Endothelial cell (in vitro differentiated cells): Measurements from ENCODE around the gene PRDM4. TPM values are rescaled to one million over a fixed set of nuclear protein-coding genes. Genes with fewer than 3 reads are reported as not detected.

Experiments
- DNase-seq: peaks from one replicate; pipeline ENCODE4 v3.0.0; 2021; ENCODE audit warnings: low spot score
- H3K27ac Mint-ChIP-seq: one replicate; pipeline ENCODE4 v1.8.0; 2021; ENCODE audit warnings: mixed read lengths, inconsistent platforms; ENCODE audit not compliant: unreplicated experiment
- H3K27me3 Mint-ChIP-seq: one replicate; pipeline ENCODE4 v1.8.0; 2021; ENCODE audit warnings: mild to moderate bottlenecking, moderate library complexity, mixed read lengths, inconsistent platforms; ENCODE audit not compliant: unreplicated experiment
- H3K36me3 Mint-ChIP-seq: one replicate; pipeline ENCODE4 v1.8.0; 2021; ENCODE audit warnings: mild to moderate bottlenecking, low read depth, mixed read lengths, inconsistent platforms; ENCODE audit not compliant: unreplicated experiment
- H3K4me1 Mint-ChIP-seq: one replicate; pipeline ENCODE4 v1.8.0; 2021; ENCODE audit warnings: mild to moderate bottlenecking, mixed read lengths, inconsistent platforms; ENCODE audit not compliant: unreplicated experiment
- H3K4me3 Mint-ChIP-seq: one replicate; pipeline ENCODE4 v1.8.0; 2021; ENCODE audit warnings: mild to moderate bottlenecking, mixed read lengths, inconsistent platforms; ENCODE audit not compliant: unreplicated experiment
- H3K9me3 Mint-ChIP-seq: one replicate; pipeline ENCODE4 v1.8.0; 2021; ENCODE audit warnings: mixed read lengths, inconsistent platforms; ENCODE audit not compliant: unreplicated experiment
- CTCF ChIP-seq: fragments of 200-600 bp; sonication (generic); IDR thresholded peaks from one replicate; pipeline ENCODE4 v1.5.0; 2021; ENCODE audit warnings: antibody characterized with exemption; ENCODE audit not compliant: unreplicated experiment
- total RNA-seq: library from RNA; stranded (reverse); fragmentation: NEBNext Ultra II Directional; extraction: Animal tissue kit (Norgen Biotek cat#: 25700); gene quantifications from one replicate; pipeline ENCODE4 v1.2.1, GENCODE V29; 2021; ENCODE audit not compliant: unreplicated experiment

Gene PRDM4
- total RNA-seq, 1 donor from 2014 or later: 23.0 TPM

GRCh38 chr12:107684029-107684795, 76.7 kb downstream of the PRDM4 start:
- peaks cover 9% of the 10 kb centered on the region for H3K36me3 Mint-ChIP-seq
- H3K27ac Mint-ChIP-seq: peak overlapping the region; percentile 11
- H3K4me3 Mint-ChIP-seq: peak overlapping the region; percentile 95
- H3K27me3 Mint-ChIP-seq: peaks cover 5% of the 10 kb centered on the region
- peaks cover 10% of the 10 kb centered on the region for H3K4me1 Mint-ChIP-seq
- H3K9me3 Mint-ChIP-seq: no peaks in the 10 kb centered on the region
- no peak for TF ChIP-seq CTCF
- no peak for DNase-seq

Other genes starting within 250 kb of the PRDM4 start
- 49.3 TPM for gene PWP1, start 75.3 kb downstream of the PRDM4 start, total RNA-seq
- not detected for gene ASCL4, start 13.6 kb upstream of the PRDM4 start, total RNA-seq